ENCODE measurements around the gene DAPK3.

DNA sequence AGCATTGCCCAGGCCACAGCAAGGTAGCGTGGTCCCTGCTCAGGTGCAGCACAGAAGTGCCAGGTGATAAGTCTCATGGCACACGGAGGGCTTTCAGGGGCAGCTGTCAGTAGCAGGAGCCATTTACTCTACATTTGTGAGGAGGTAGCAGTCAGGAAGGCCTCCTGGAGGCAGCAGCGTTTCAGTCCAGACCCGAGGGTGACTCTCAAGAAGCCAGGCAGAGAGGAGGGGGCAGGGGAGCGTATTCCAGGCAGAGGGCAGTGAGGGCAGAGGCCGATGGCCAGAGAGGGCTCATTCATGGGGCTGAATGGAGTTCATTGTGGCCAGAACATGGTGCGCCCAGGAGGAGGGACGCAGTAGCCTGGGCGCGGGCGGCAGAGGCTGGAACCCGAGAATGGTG, 45.6 kb upstream of the DAPK3 start:
- no peak for TF ChIP-seq GATA3 (IDR thresholded peaks at IDR 0.05; ENCODE audit: low read depth, low read length)
- TF ChIP-seq GATA2 (IDR thresholded peaks at IDR 0.05; ENCODE audit: low read depth, low read length): no peak
